NCI-H1105 treated with DMSO at 0.1 percent for 48 hours (cell line): ENCODE results near the gene ZNF17.
"Not testable (repeated sequence)": the region's sequence is repeated elsewhere in the genome, so short reads cannot be mapped to it uniquely, and the experiment has no call there.

ENCODE experiments used
- DNase-seq: peaks from one replicate; lab custom pipeline; 2025; lab: John Stamatoyannopoulos, UW

The ZNF17 gene

GRCh38 chr19:57410877-57411671 lies at the start of gene ZNF17:
Gene ZNF17 (plus strand): TSS chr19:57411161. CDS start chr19:57413616, 2,455 bp downstream.
- peak; percentile 94 for DNase-seq

GRCh38 chr19:57362419-57362818 lies 48.5 kb upstream of the ZNF17 start:
- no peak for DNase-seq

GRCh38 chr19:57362997-57363687 lies 47.8 kb upstream of the ZNF17 start, which contains the start of the genes TRAPPC2B and ZNF547:
Gene TRAPPC2B (plus strand): TSS chr19:57363551. CDS start chr19:57364834, 1,283 bp downstream.
Gene ZNF547 (plus strand): TSS chr19:57363551. CDS start chr19:57368556, 5,005 bp downstream.
- peak; percentile 99 for DNase-seq

GRCh38 chr19:57363688-57364181 lies 47.2 kb upstream of the ZNF17 start:
- no peak for DNase-seq

- DNase-seq = no peak
Measured at GRCh38 chr19:57366776-57367175, 44.2 kb upstream of the ZNF17 start.

GRCh38 chr19:57374179-57374578 lies 36.8 kb upstream of the ZNF17 start:
- DNase-seq = no peak

GRCh38 chr19:57374647-57375046 lies 36.3 kb upstream of the ZNF17 start:
- not testable (repeated sequence) for DNase-seq

- DNase-seq = no peak
Measured at GRCh38 chr19:57376151-57376550, 34.8 kb upstream of the ZNF17 start.

GRCh38 chr19:57377498-57378146 lies 33.3 kb upstream of the ZNF17 start:
- no peak for DNase-seq

GRCh38 chr19:57380923-57381322 lies 30.0 kb upstream of the ZNF17 start:
- DNase-seq = no peak

- DNase-seq = no peak
Measured at GRCh38 chr19:57382806-57383488, 28.0 kb upstream of the ZNF17 start.

- no peak for DNase-seq
Measured at GRCh38 chr19:57389194-57389729, 21.7 kb upstream of the ZNF17 start.

GRCh38 chr19:57389730-57390598 lies 21.0 kb upstream of the ZNF17 start, which contains the start of gene ZNF548:
Gene ZNF548 (plus strand): TSS chr19:57389854. CDS start chr19:57390100, 246 bp downstream.
- DNase-seq = peak; percentile 99

GRCh38 chr19:57395710-57396109 lies 15.3 kb upstream of the ZNF17 start:
- DNase-seq = no peak

GRCh38 chr19:57398868-57399267 lies 12.1 kb upstream of the ZNF17 start:
- DNase-seq = no peak

GRCh38 chr19:57403737-57404563 lies 7.0 kb upstream of the ZNF17 start:
- no peak for DNase-seq

GRCh38 chr19:57406516-57407123 lies 4.3 kb upstream of the ZNF17 start:
- peak; percentile 70 for DNase-seq

GRCh38 chr19:57419439-57419838 lies 8.5 kb downstream of the ZNF17 start:
- no peak for DNase-seq

GRCh38 chr19:57421037-57421436 lies 10.1 kb downstream of the ZNF17 start:
- no peak for DNase-seq
